Hypothalamus (tissue), 51 donors: ENCODE data around the gene NLRP8.
"Not testable (repeated sequence)": the region's sequence is repeated elsewhere in the genome, so short reads cannot be mapped to it uniquely, and the experiment has no call there.

ENCODE experiments used
- DNase-seq, 51 donors: peaks; one replicate each; lab custom pipeline; 2025; lab: John Stamatoyannopoulos, UW

The NLRP8 gene

GRCh38 chr19:55947532-55947931, at the start of gene NLRP8:
Gene NLRP8 (plus strand): TSS chr19:55947832.
- DNase-seq: no peak

GRCh38 chr19:55898911-55899310, 48.7 kb upstream of the NLRP8 start:
- DNase-seq: no peak

DNA sequence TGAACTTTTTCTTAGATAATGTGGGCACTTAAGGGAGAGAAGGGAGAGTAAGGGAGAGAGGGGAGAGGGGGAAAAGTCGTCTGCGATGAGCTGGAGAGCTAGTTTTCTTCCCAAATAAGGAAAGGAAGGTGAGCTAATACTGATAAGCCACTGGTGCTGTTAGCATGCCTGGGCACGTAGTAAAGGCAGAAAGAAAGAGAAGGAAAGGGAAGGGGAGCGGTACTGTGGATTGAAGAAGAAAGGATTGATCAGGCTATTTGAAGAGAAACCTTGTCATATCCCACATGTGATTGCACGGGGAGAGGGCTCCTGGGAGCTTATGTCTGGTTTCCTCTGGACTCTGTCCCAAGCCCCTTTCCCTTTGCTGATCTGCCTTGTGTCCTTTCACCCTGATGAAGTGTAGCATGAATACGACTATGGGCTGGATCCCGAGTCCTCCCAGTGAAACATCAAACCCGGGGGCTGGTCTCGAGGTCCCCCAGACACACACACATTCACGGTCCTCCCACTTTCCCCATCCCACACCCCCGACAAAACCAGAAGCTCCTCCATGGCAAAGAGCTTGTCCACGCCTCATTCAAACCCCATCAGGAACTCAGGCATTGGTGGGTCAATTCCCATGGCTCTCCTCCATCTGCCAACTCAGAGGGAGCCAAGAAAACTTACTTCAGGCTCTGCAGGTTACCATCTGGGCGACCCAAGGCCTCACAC, 46.1 kb upstream of the NLRP8 start:
- no peak for DNase-seq

DNA sequence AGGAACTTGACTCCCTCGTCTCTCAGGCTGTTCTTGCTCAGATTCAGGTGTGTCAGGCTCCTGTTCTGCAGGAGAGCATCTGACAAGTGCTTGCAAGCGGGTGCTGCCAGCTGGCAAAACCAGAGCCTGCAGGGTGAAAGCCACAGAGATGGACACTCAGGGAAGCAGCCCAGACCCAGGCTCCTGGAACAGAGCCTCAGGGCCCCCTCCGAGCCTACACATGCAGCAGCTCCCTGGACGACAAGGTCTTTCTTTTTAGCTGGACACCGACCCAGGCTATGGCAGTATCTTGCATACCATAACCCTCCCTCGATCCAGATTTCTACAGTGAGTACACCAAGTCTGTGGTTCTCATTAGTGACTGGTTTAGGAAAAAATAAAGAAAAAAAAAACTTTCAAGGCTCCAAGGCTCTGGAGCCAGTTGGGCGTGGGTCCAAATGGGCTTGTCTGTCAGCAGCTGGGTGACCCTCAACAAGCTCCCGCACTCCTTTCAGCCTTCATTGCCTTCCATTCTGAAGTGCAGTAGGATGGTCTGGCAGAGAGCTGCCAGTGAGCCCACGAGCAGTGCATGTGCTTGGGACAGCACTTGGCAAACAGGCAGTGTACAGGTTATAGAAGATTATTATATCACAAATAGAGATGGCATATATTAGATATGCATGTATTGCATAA, 45.4 kb upstream of the NLRP8 start:
- DNase-seq: no peak

DNA sequence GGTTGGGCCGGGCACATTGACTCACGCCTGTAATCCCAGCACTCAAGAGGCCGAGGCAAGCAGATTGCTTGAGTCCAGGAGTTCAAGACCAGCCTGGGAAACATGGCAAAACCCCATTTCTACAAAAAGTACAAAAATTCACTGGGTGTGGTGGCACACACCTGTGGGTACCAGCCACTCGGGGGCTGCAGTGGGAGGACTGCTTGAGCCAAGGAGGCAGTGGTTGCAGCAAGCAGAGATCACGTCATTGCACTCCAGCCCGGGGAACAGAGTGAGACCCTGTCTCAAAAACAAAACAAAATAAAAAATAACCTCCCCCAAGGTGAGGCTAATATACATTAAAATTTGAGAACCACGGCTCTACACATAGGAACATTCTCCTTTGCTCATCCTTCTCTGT, 40.3 kb upstream of the NLRP8 start:
- DNase-seq: no peak

DNA sequence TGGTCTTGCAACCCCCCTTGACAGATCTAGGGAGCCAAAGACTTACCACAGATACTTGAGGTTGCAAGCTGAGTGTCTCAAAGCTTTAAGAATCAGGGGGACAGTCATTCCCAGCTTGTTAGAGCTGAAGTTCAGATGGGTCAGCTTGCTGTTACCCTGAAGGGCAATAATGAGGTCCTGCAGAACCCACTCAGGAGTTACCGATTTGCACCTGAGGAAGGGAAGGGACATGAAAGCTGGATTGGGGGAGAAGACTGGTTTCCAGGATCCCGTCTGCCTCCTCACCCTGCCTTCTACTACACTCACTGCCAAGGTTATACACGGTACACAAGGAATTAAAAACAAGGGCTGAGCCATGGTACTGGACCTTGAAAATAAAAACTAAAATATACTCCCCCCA, 39.9 kb upstream of the NLRP8 start:
- DNase-seq: no peak

DNA sequence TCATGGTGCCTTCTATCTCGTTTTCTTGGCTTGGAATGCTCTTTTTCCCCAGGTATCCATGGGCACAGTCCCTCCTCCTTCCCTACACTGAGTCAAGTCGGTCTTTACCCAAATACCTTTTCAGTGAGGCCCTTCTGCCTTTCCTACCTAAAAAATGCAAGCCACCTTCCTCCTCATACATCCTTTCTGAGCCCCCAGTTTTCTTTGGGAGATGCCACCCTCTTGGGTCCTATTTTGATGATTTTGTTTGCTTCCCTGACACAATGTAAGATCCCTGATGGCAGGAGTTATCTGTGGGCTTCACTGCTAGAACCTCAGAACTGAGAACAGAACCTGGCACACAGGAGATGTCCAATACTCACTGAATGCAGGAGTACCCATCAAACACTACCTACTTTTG, 37.8 kb upstream of the NLRP8 start:
- DNase-seq: no peak

- no peak for DNase-seq
These were observed 34.7 kb upstream of the NLRP8 start for GRCh38 chr19:55912916-55913315.

GRCh38 chr19:55913643-55914268, 33.9 kb upstream of the NLRP8 start:
- peak in 2 of 51 donors; percentile 0 to 10 for DNase-seq

GRCh38 chr19:55923556-55923955, 24.1 kb upstream of the NLRP8 start:
- DNase-seq: no peak

DNA sequence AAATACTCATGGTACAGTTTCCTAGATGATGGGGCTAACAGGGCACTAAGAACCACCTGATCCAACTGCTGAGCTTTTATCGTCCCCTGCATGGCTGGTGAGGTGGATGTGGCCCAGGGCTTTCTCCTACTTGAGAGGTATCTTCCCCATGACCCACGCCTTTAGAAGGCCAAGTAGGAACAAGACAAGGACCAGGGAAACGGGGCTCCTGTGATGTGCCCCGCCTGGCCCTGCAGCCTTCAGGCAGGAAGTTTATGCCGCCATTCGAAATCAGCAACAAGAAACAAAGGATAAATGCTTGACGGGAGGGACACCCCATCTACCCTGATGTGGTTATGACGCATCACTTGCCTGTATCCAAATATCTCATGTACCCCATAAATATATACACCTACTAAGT, 19.6 kb upstream of the NLRP8 start:
- no peak for DNase-seq

DNA sequence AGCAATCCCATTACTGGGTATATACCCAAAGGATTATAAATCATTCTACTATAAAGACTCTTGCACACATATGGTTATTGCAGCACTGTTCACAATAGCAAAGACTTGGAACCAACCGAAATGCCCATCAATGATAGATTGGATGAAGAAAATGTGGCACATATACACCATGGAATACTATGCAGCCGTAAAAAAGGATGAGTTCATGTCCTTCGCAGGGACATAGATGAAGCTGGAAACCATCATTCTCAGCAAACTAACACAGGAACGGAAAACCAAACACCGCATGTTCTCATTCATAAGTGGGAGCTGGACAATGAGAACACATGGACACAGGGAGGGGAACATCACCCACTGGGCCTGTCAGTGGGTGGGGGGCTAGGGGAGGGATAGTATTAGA, 18.4 kb upstream of the NLRP8 start:
- DNase-seq: not testable (repeated sequence)

DNA sequence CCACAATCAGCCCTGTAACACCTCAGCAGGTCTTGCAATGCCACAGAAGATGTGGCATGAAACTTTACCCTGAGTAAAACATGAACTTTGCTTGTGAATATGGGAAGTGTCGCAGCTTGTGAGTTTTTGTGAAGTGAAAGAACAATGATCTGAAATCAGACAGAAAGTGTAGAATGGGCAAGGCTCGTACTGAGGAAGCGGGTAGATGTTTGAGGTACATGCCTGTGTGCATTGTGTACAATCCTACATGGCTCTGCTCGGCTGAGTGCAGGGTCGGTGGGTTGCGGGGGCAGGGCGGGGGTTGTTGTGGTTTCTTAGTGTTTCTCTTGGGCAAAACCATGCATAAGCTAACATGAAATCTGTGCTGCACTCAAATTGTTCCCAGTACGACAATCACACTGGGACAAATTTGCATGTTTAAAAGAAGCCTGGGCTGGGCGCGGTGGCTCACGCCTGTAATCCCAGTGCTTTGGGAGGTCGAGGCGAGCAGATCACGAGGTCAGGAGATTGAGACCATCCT, 16.6 kb upstream of the NLRP8 start:
- DNase-seq: no peak

DNA sequence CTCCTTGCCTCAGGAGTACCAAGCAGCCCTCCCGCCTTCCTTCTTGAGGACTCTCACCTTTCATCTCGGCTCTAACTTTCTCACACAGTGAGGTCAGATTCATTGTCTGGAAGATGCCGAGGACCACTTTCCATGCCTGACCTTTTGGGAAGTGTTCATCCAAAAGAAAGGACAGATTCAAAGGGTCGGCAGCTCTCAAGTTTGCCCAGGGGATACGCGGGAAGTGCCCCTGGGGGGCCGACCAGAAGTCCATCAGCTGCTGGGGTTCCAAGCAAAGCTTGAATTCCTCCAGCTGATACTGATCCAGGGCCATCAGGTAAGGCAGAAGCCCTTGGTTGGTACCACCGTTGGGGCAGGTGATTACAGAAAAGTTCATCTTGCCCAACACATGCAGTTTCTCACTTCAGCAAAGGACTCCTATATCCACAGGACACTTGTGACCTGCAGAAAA, 15.7 kb upstream of the NLRP8 start, which contains the start of gene NLRP13:
Gene NLRP13, minus strand, starts transcription at position 401 of the 451 bp plus-strand sequence. Its CDS starts 25 bp downstream, at position 376.
- DNase-seq: no peak

GRCh38 chr19:55935206-55935605, 12.4 kb upstream of the NLRP8 start:
- DNase-seq: no peak

- no peak for DNase-seq
These were observed 8.4 kb upstream of the NLRP8 start for GRCh38 chr19:55939206-55939605.

DNA sequence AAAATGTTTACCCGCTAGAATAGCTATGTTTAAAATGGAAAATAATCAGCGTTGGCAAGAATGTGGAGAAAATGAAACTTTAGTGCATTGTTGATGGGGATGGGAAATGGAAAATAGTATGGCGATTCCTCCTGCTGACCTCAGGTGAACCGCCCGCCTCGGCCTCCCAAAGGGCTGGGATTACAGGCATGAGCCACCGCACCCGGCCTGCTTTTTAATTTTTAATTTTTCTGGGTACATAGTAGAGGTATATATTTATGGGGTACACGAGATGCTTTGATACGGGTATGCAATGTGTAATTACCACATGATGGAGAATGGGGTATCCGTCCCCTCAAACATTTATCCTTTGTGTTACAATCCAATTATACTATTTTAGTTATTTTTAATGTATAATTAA, 7.3 kb upstream of the NLRP8 start:
- DNase-seq: no peak

- DNase-seq: not testable (repeated sequence)
These were observed 2.9 kb downstream of the NLRP8 start for GRCh38 chr19:55950566-55950965.

- no peak for DNase-seq
These were observed 8.8 kb downstream of the NLRP8 start for GRCh38 chr19:55956431-55956830.

DNA sequence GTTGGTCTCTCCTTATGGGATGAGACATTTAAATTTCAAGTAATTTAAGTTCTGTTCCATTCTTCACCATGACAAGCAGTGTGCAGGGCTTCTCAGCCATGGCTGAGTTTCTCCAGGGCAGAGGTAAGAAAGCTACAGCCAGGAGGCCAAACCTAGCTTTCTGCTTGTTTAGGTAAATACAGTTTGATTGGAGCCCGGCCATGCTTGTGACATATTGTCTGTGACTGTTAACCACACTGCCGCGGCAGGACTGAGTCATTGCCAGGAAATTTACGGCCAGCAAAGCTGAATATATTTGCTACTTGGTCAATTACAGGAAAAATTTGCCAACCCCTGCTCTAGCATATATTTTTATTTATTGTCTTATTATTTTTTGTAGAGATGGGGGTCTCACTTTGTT, 10.7 kb downstream of the NLRP8 start:
- no peak for DNase-seq

DNA sequence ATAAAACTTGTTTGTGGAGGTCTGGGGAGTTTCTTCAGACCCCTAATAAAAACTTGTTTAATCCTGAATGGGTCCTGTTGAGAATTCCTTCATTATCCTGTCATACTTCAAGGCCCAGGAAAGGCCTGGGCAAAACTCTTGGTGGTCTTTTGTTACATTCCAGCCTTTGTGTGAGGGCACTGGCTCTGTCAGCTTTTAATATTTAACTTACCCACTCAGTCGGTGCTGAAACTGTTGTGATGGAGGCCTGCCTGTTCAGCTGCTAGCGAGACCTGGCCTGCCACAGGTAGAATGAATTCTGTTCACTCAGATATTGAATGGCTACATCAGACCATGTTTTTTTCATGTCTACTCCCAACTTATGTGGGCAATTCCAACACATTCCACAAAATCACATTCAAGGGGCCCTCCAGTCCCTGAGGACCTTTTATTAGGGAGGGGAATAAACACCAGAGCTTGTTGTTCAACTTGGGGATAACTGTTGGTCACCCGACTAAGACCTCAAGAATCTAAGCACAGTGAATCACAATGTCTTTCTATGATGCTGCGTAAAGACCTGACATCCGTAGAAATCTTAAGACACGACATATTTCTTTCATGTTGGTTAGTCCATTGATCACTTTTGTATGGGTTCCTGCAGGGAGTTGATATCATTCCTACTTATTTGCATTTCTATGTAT, 12.5 kb downstream of the NLRP8 start:
- no peak for DNase-seq
